Brain pericyte (primary cell): ENCODE results near the gene ABHD11.

Source experiments
- DNase-seq: peaks from one replicate; pipeline ENCODE4 v3.0.0-alpha.2; 2012; ENCODE audit warnings: low read depth, low spot score

Gene ABHD11

DNA sequence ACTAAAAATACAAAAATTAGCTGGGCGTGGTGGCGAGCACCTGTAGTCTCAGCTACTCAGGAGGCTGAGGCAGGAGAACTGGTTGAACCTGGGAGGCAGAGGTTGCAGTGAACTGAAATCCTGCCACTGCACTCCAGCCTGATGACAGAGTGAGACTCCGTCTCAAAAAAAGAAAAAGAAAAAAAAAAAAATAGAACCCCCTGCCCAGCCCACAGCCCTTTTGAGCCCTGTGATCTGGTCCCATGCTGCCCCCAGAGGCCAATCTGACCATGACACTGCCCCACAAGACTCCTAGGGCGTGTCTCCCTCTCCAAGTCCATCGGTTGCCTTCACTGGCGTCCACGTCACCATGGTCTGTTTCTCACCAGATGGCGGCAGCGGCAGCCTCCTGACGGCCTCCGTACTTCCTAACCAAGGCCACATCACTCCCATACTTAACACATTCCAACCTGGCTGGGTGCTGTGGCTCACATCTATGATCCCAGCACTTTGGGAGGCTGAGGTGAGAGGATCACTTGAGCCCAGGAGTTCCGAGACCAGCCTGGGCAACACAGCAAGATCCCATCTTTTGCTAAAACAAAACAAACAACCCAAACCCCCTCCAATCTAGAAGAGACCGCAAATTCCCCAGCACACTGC, 37.1 kb downstream of the ABHD11 start:
- DNase-seq: no peak

DNA sequence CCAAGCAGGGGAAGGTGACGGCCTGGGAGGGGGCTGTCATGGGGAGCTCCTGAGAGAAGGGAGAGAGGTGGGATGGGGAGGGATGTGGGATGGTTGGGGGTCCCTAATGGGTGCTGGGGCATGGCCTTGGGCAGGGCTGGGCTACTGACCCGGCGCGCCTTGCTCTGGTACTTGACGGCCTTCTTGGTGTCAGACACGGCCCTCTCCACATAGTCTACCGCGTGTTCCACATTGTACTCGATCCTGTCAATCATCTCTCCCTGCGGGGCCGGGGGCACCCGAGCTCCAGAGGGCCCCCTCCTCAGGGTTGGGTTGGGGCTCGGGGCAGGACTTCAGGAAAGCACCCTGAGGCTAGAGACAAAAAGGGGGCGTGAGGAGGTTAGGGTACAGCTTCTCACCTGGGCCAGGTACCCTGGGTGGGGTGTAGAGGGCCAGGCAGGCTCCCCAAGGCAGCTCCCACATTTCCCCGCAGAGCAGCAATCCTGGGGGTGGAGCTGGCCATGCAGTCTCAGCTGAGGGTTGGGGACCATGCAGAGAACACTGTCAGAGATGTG, 37.9 kb downstream of the ABHD11 start:
- no peak for DNase-seq

DNA sequence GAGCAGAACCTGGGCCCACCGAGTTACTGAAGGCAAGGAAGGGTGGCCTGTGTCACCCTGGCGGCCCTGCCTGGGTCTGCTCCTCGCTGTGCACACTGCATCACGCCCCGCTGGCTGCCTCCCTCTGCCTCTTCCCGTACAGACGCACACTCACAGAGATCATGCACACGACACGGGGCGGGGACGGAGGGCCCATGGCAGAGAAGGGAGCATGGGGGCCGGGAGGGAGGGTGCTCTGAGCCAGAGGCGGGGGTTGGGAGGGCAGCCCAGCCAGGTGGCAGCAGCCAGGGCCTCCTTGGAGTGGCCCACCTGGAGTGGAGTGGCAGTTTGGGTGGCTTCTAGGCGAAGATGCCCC, 38.6 kb downstream of the ABHD11 start:
- no peak for DNase-seq

DNA sequence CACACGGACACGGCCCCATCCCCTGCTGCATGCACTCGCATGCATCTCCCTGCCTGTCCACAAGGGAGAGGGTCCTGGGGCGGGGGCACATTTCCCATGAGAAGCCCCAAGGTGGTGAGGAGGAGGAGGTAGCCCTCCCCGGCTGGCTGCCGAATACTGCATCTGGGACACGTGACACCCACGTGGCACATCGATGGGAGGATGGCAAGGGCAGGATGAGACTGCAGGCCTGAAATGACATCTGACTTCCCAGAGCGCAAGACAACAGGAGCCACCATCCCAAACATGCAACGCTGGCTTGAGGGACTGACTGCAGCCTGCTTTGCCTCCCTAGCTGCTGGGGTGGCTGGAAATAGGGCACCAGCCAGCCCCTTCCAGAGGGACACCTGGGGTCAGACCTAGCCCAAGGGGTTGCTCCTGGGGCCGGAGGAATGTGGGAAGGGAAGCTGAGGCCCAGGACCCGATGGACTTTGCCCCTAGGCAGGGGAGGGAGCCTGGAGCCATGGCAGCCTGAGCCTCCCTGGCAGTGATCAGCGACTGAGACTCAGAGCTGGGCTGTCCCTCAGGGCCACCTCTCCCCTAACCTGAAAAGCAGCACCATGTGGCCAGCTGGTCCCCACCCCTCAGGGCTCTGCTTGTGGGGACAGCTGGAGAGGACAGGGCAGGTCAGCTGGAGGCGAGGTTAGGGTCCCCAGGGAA, 39.1 kb downstream of the ABHD11 start:
- no peak for DNase-seq

DNA sequence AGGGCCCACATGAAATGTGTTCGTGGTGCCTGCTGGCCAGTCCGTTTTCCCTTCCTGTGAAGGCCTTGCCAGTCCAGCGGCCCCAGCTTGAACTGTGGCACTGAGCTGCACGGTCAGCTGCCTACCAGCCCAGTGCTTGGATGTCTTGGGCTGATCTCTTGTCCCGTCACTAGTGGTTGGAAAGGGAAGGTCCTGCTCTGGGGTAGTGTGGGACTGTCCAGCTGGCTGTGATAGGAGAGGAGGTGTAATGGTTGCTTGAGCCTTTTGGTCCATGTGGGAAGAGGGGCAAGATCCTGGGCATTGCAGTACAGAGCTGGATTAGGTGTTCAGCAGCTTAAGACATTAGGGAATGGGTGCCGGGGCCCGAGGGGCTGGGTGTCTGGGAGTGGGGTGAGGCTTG, 40.2 kb downstream of the ABHD11 start:
- DNase-seq: no peak

DNA sequence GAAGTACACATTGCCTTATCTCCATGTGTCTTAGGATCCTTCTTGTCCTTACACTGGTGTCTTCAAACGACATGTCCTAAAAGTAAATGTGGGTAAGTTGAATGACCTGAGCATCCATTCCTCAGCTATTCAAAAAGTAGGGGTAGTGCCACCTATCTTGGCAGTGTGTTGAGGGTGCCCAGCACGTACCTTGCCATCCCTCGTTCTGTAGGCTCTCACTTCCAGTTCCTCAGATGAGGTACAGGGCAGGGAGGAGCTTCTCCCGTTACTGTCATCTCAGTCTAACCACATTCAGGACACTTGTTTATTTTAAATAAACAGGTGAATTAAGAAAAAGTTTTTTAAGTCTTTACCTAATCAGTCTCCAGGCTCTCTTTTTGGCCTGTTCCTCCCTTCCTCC, 42.2 kb downstream of the ABHD11 start:
- no peak for DNase-seq

DNA sequence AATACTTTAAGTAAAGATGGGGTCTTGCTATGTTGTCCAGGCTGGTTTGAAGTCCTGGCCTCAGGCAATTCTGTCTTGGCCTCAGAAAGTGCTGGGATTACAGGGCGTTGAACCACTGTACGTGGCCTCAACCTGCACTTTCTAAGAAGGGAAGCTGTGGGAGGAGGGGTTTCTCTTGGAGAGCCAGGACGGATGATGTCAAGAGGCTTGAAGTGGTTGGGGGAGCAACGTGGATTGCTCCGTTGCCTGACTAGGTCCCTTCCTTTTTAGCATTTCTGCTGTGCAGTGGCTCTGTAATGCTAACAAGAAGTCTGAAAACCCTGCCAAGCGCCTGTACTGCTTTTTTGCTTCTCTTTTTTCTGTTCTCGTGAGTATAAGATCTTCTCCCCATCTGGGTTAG, 48.0 kb downstream of the ABHD11 start:
- no peak for DNase-seq

DNA sequence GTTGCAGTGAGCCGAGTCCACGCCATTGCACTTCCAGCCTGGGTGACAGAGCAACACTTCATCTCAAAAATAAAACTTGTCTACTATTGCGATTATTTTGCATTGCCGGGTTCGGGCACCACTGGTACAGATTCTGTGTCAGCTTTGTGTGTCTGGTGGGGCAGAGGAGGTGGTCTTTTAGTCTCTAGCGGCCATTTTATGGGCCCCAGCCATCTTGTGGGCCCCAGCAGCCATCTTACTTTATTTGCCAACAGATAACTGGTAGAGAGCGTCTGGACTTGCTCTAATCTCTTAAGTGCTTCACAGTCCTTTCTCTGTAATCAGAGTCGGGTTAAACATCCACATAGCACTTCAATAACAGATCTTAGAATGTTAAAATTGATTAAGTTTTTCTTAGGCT, 50.3 kb downstream of the ABHD11 start:
- no peak for DNase-seq
